GM23338 (cell line): ENCODE data around the gene MOK. TPM values are rescaled to one million over a fixed set of nuclear protein-coding genes. Genes with fewer than 3 reads are reported as not detected.

Experiments used
- ATAC-seq: fragments of 200-7000 bp; cut with Tn5 transposase; 3 replicates; pipeline ENCODE4 v1.9.1; 2020
- DNase-seq: peaks from one replicate; pipeline ENCODE4 v3.0.0-alpha.2; 2015; ENCODE audit warnings: low spot score
- H2AFZ ChIP-seq: fragments of 200-600 bp; sonication (generic); 2 replicates; pipeline ENCODE4 v1.8.0; 2016; ENCODE audit warnings: antibody characterized with exemption, mild to moderate bottlenecking, moderate library complexity
- H3F3A ChIP-seq: fragments of 200-600 bp; sonication (generic); replicated peaks from 2 replicates; pipeline ENCODE4 v1.8.0; 2017; ENCODE audit warnings: antibody characterized with exemption, mixed run types, low read depth
- H3K27ac ChIP-seq: fragments of 200-600 bp; sonication (generic); 2 replicates; pipeline ENCODE4 v1.6.1; 2016; ENCODE audit warnings: low read depth
- H3K27me3 ChIP-seq: fragments of 200-600 bp; sonication (generic); 2 replicates; pipeline ENCODE4 v1.8.0; 2016; ENCODE audit warnings: mild to moderate bottlenecking, mixed run types, moderate library complexity; ENCODE audit not compliant: insufficient read depth
- H3K36me3 ChIP-seq: fragments of 200-600 bp; sonication (generic); 2 replicates; pipeline ENCODE4 v1.8.0; 2016; ENCODE audit warnings: mild to moderate bottlenecking; ENCODE audit not compliant: insufficient read depth
- H3K4me1 ChIP-seq: fragments of 200-600 bp; sonication (generic); 2 replicates; pipeline ENCODE4 v1.8.0; 2016; ENCODE audit warnings: mild to moderate bottlenecking, moderate library complexity; ENCODE audit not compliant: insufficient read depth
- H3K4me2 ChIP-seq: fragments of 200-600 bp; sonication (generic); 2 replicates; pipeline ENCODE4 v1.7.1; 2017; ENCODE audit warnings: mixed run types
- H3K4me3 ChIP-seq: fragments of 200-600 bp; sonication (generic); 2 replicates; pipeline ENCODE4 v1.6.1; 2016; ENCODE audit warnings: mixed run types
- H3K79me2 ChIP-seq: fragments of 200-600 bp; sonication (generic); replicated peaks from 2 replicates; pipeline ENCODE4 v1.8.0; 2017; ENCODE audit warnings: mild to moderate bottlenecking; ENCODE audit not compliant: insufficient read depth
- H3K9me2 ChIP-seq: fragments of 200-600 bp; sonication (generic); 2 replicates; pipeline ENCODE4 v1.8.0; 2017; ENCODE audit not compliant: insufficient read depth
- H4K20me1 ChIP-seq: fragments of 200-600 bp; sonication (generic); replicated peaks from 2 replicates; pipeline ENCODE4 v1.8.0; 2017; ENCODE audit warnings: mild to moderate bottlenecking; ENCODE audit not compliant: insufficient read depth
- H3K27ac Mint-ChIP-seq: 2 replicates; pipeline ENCODE4 v1.8.0; 2020; ENCODE audit warnings: inconsistent platforms, mild to moderate bottlenecking, moderate library complexity, mixed read lengths
- H3K27me3 Mint-ChIP-seq: 3 replicates; pipeline ENCODE4 v1.8.0; 2022; ENCODE audit warnings: low read depth, mild to moderate bottlenecking, moderate library complexity, mixed read lengths, inconsistent platforms; ENCODE audit not compliant: insufficient read depth, poor library complexity
- H3K36me3 Mint-ChIP-seq: 3 replicates; pipeline ENCODE4 v1.8.0; 2021; ENCODE audit warnings: low read depth, mild to moderate bottlenecking, inconsistent platforms, moderate library complexity, mixed read lengths
- H3K4me1 Mint-ChIP-seq: 3 replicates; pipeline ENCODE4 v1.8.0; 2020; ENCODE audit warnings: mild to moderate bottlenecking, inconsistent platforms, mixed read lengths
- H3K4me3 Mint-ChIP-seq: 3 replicates; pipeline ENCODE4 v1.8.0; 2021; ENCODE audit warnings: moderate library complexity, mild to moderate bottlenecking, inconsistent platforms, mixed read lengths
- H3K9me3 Mint-ChIP-seq: 3 replicates; pipeline ENCODE4 v1.8.0; 2020; ENCODE audit warnings: moderate library complexity, mild to moderate bottlenecking, inconsistent platforms, mixed read lengths
- CREB1 ChIP-seq: fragments of 250-450 bp; sonication (Bioruptor Pico); IDR thresholded peaks from 2 replicates; pipeline ENCODE4 v1.5.0; 2020; ENCODE audit warnings: low read depth, mild to moderate bottlenecking, moderate library complexity
- CTCF ChIP-seq, 2 experiments: fragments of 200-600 bp in 1 of 2; sonication (generic) in 1 of 2; conservative IDR thresholded peaks; 2 replicates each; pipeline versions ENCODE4 v1.5.1 to v1.6.1; 2016 to 2017; ENCODE audit warnings: antibody characterized with exemption in 2 of 2, low read depth in 2 of 2, mild to moderate bottlenecking in 2 of 2, moderate library complexity in 1 of 2
- EZH2 ChIP-seq: fragments of 200-600 bp; sonication (generic); IDR thresholded peaks from one replicate; pipeline ENCODE4 v1.8.0; 2017; ENCODE audit warnings: antibody characterized with exemption, mild to moderate bottlenecking, low read depth; ENCODE audit not compliant: unreplicated experiment
- EZH2phosphoT487 ChIP-seq: fragments of 200-600 bp; sonication (generic); IDR thresholded peaks from one replicate; pipeline ENCODE4 v1.8.1; 2018; ENCODE audit warnings: antibody characterized with exemption; ENCODE audit not compliant: unreplicated experiment
- JUNB ChIP-seq: IDR thresholded peaks from one replicate; pipeline ENCODE4 v1.6.1; 2016; ENCODE audit warnings: antibody characterized with exemption; ENCODE audit not compliant: unreplicated experiment
- NANOG ChIP-seq: IDR thresholded peaks from 2 replicates; pipeline ENCODE4 v1.6.1; 2016; ENCODE audit warnings: antibody characterized with exemption, borderline replicate concordance
- POLR2AphosphoS5 ChIP-seq: IDR thresholded peaks from 2 replicates; pipeline ENCODE4 v1.6.1; 2016; ENCODE audit warnings: antibody characterized with exemption, low read depth
- ZNF114 ChIP-seq: fragments of 250-450 bp; sonication (Bioruptor Pico); IDR thresholded peaks from 2 replicates; pipeline ENCODE4 v1.5.0; 2020; ENCODE audit warnings: mild to moderate bottlenecking, moderate library complexity
- polyA plus RNA-seq: library from polyadenylated mRNA; unstranded; fragments of >200 nt; fragmentation: Nextera tagmentation; extraction: Ambion mirVana; gene quantifications from 2 replicates; pipeline ENCODE4 v1.2.1, GENCODE V29; 2016
- total RNA-seq: library from RNA; depleted of rRNA; stranded (reverse); fragments of >200 nt; shearing (Covaris generic); gene quantifications from 2 replicates; pipeline ENCODE4 v1.2.3, GENCODE V29; 2014
- TF ChIP-seq, protein P1 (sequence below): IDR thresholded peaks from 2 replicates; pipeline ENCODE4 v1.6.1; 2016; ENCODE audit warnings: antibody characterized with exemption
- TF ChIP-seq, protein P2 (sequence below): IDR thresholded peaks from one replicate; pipeline ENCODE4 v1.6.1; 2018; ENCODE audit warnings: antibody characterized with exemption; ENCODE audit not compliant: unreplicated experiment

The MOK gene
- total and polyA plus RNA-seq, 2 experiments from 2014 or later: 3.1 TPM

DNA sequence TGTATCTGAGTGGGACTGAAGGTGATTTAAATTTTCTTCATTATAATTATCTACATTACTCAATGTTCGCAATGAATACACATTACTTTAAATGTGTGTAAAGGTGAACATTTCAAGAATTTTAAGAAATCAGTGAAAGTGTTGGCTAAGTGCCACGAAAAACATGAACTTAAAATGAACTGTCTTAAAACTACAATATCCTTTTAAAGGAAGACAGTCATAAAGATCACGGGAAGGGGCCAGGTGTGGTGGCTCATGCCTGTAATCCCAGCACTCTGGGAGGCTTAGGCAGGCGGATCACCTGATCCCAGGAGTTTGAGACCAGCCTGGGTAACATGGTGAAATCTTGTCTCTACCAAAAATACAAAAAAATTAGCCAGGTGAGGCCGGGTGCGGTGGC lies 11.2 kb downstream of the MOK start:
- Histone ChIP-seq H3K4me2 (no peak overlapping the region), H4K20me1 (no peaks in the 10 kb centered on the region), H3F3A (no peaks in the 10 kb centered on the region), H3K9me2 (no peaks in the 10 kb centered on the region), H3K36me3 (no peaks in the 10 kb centered on the region), H3K27me3 (no peaks in the 10 kb centered on the region), H3K4me1 (no peaks in the 10 kb centered on the region), H3K79me2 (no peaks in the 10 kb centered on the region), H2AFZ (no peak overlapping the region), H3K27ac (no peak overlapping the region), H3K4me3 (no peak overlapping the region)
- H3K36me3 Mint-ChIP-seq: no peaks in the 10 kb centered on the region
- no peak overlapping the region for H3K27ac Mint-ChIP-seq
- H3K4me3 Mint-ChIP-seq: no peak overlapping the region
- H3K4me1 Mint-ChIP-seq: no peaks in the 10 kb centered on the region; the same call in 2 of the 3 replicates
- H3K27me3 Mint-ChIP-seq: peaks cover 3% of the 10 kb centered on the region
- TF ChIP-seq, protein P1, sequence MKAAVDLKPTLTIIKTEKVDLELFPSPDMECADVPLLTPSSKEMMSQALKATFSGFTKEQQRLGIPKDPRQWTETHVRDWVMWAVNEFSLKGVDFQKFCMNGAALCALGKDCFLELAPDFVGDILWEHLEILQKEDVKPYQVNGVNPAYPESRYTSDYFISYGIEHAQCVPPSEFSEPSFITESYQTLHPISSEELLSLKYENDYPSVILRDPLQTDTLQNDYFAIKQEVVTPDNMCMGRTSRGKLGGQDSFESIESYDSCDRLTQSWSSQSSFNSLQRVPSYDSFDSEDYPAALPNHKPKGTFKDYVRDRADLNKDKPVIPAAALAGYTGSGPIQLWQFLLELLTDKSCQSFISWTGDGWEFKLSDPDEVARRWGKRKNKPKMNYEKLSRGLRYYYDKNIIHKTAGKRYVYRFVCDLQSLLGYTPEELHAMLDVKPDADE: no peak
- TF ChIP-seq, protein P2, sequence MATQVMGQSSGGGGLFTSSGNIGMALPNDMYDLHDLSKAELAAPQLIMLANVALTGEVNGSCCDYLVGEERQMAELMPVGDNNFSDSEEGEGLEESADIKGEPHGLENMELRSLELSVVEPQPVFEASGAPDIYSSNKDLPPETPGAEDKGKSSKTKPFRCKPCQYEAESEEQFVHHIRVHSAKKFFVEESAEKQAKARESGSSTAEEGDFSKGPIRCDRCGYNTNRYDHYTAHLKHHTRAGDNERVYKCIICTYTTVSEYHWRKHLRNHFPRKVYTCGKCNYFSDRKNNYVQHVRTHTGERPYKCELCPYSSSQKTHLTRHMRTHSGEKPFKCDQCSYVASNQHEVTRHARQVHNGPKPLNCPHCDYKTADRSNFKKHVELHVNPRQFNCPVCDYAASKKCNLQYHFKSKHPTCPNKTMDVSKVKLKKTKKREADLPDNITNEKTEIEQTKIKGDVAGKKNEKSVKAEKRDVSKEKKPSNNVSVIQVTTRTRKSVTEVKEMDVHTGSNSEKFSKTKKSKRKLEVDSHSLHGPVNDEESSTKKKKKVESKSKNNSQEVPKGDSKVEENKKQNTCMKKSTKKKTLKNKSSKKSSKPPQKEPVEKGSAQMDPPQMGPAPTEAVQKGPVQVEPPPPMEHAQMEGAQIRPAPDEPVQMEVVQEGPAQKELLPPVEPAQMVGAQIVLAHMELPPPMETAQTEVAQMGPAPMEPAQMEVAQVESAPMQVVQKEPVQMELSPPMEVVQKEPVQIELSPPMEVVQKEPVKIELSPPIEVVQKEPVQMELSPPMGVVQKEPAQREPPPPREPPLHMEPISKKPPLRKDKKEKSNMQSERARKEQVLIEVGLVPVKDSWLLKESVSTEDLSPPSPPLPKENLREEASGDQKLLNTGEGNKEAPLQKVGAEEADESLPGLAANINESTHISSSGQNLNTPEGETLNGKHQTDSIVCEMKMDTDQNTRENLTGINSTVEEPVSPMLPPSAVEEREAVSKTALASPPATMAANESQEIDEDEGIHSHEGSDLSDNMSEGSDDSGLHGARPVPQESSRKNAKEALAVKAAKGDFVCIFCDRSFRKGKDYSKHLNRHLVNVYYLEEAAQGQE: no peak
- TF ChIP-seq NANOG: no peak
- TF ChIP-seq CTCF (conservative IDR thresholded peaks at IDR 0.05; ENCODE audit: low read depth in 2 of 2): no peak
- no peak for TF ChIP-seq EZH2phosphoT487
- TF ChIP-seq ZNF114 (CRISPR knock-in tag): no peak
- no peak for TF ChIP-seq CREB1 (CRISPR knock-in tag)
- TF ChIP-seq EZH2: no peak
- TF ChIP-seq JUNB: no peak
- no peak for TF ChIP-seq POLR2AphosphoS5
- H3K9me3 Mint-ChIP-seq: peaks cover 6% of the 10 kb centered on the region; the same call in 2 of the 3 replicates
- DNase-seq (no peak), ATAC-seq (no peak)

- H3K27me3 ChIP-seq: no peaks in the 10 kb centered on the region
- TF ChIP-seq, protein P2: no peak
- TF ChIP-seq CTCF (conservative IDR thresholded peaks at IDR 0.05; ENCODE audit: low read depth in 2 of 2): no peak
- TF ChIP-seq EZH2: no peak
- no peak for TF ChIP-seq POLR2AphosphoS5
- TF ChIP-seq, protein P1: no peak
- Mint-ChIP-seq H3K9me3 (peaks cover 6% of the 10 kb centered on the region; the same call in 2 of the 3 replicates), H3K4me1 (no peaks in the 10 kb centered on the region; the same call in 2 of the 3 replicates), H3K27ac (no peak overlapping the region), H3K4me3 (no peak overlapping the region), H3K36me3 (no peaks in the 10 kb centered on the region), H3K27me3 (peaks cover 3% of the 10 kb centered on the region)
- no peak overlapping the region for H2AFZ ChIP-seq
- no peaks in the 10 kb centered on the region for H3F3A ChIP-seq
- H3K36me3 ChIP-seq: no peaks in the 10 kb centered on the region
- no peak overlapping the region for H3K4me3 ChIP-seq
- H4K20me1 ChIP-seq: no peaks in the 10 kb centered on the region
- no peaks in the 10 kb centered on the region for H3K4me1 ChIP-seq
- DNase-seq: no peak
- no peak overlapping the region for H3K4me2 ChIP-seq
- ATAC-seq: no peak
- H3K79me2 ChIP-seq: no peaks in the 10 kb centered on the region
- no peaks in the 10 kb centered on the region for H3K9me2 ChIP-seq
- no peak overlapping the region for H3K27ac ChIP-seq
These were observed 12.5 kb downstream of the MOK start for GRCh38 chr14:102292441-102292840.
